Caco-2 (cell line): ENCODE measurements around the gene PTPN3. TPM values are rescaled to one million over a fixed set of nuclear protein-coding genes. Genes with fewer than 3 reads are reported as not detected.

ENCODE experiments used
- BruUV-seq: library from RNA; stranded (reverse); fragments of 400-500 nt; replicated peaks from 2 replicates; lab custom pipeline; 2021; lab: Mats Ljungman, UMichigan
- CTCF ChIA-PET: fragments of 300-600 bp; sonication (Branson Sonifier 250); formaldehyde crosslinking; loops from one replicate; lab custom pipeline; 2022; ENCODE audit warnings: antibody characterized with exemption; lab: Charles Lee
- POLR2A ChIA-PET: fragments of 300-600 bp; sonication (Branson Sonifier 250); formaldehyde crosslinking; loops from one replicate; lab custom pipeline; 2022; ENCODE audit warnings: antibody characterized with exemption; lab: Charles Lee
- DNase-seq, 2 experiments: peaks; one replicate each; pipeline versions ENCODE4 v3.0.0 to v3.0.0-alpha.2; 2020 to 2022
- H3K27me3 ChIP-seq: replicated peaks from 2 replicates; pipeline ENCODE4 v1.6.0; 2011; ENCODE audit warnings: low read length; ENCODE audit not compliant: control insufficient read depth, insufficient read depth
- H3K36me3 ChIP-seq: 2 replicates; pipeline ENCODE4 v1.5.1; 2011; ENCODE audit warnings: low read length; ENCODE audit not compliant: control insufficient read depth, insufficient read depth
- H3K4me1 ChIP-seq: fragments of 250-450 bp; sonication (Bioruptor Pico); 2 replicates; pipeline ENCODE4 v1.5.1; 2020; ENCODE audit warnings: mild to moderate bottlenecking
- H3K4me3 ChIP-seq: 2 replicates; pipeline ENCODE4 v1.5.1; 2011; ENCODE audit warnings: low read depth, mild to moderate bottlenecking, control low read depth, low read length
- H3K9me3 ChIP-seq: fragments of 250-450 bp; sonication (Bioruptor Pico); 2 replicates; pipeline ENCODE4 v1.5.1; 2020; ENCODE audit warnings: mild to moderate bottlenecking, moderate library complexity
- H3K27ac Mint-ChIP-seq: one replicate; pipeline ENCODE4 v1.8.0; 2022; ENCODE audit warnings: mixed read lengths; ENCODE audit not compliant: unreplicated experiment
- H3K27me3 Mint-ChIP-seq: one replicate; pipeline ENCODE4 v1.8.0; 2022; ENCODE audit warnings: mixed read lengths; ENCODE audit not compliant: insufficient read depth, unreplicated experiment
- H3K36me3 Mint-ChIP-seq: one replicate; pipeline ENCODE4 v1.8.0; 2022; ENCODE audit warnings: mild to moderate bottlenecking, mixed read lengths; ENCODE audit not compliant: insufficient read depth, unreplicated experiment
- H3K4me1 Mint-ChIP-seq: one replicate; pipeline ENCODE4 v1.8.0; 2022; ENCODE audit warnings: low read depth, mixed read lengths; ENCODE audit not compliant: unreplicated experiment
- H3K4me3 Mint-ChIP-seq: one replicate; pipeline ENCODE4 v1.8.0; 2022; ENCODE audit warnings: mild to moderate bottlenecking, moderate library complexity, mixed read lengths; ENCODE audit not compliant: unreplicated experiment
- H3K9me3 Mint-ChIP-seq: one replicate; pipeline ENCODE4 v1.8.0; 2022; ENCODE audit warnings: mixed read lengths; ENCODE audit not compliant: unreplicated experiment
- intact Hi-C: fragments of 100-400 bp; cut with micrococcal nuclease; formaldehyde crosslinking; loops from one replicate; pipeline ENCODE4 v1.10.0; 2022; ENCODE audit not compliant: unreplicated experiment
- total RNA-seq: library from RNA; stranded (reverse); gene quantifications from 2 replicates; pipeline ENCODE4 v1.2.3, GENCODE V29; 2022
- TF ChIP-seq, protein P1 (sequence below), 2 experiments: fragments of 200-600 bp in 1 of 2; IDR thresholded peaks; 1 replicate in 1 of 2; 2 replicates in 1 of 2; pipeline versions ENCODE4 v1.5.1 to v1.8.0; 2011 to 2022; ENCODE audit warnings: antibody characterized with exemption in 1 of 2, control low read depth in 1 of 2, inconsistent platforms in 1 of 2, low read depth in 1 of 2, low read length in 1 of 2, mild to moderate bottlenecking in 1 of 2, moderate library complexity in 1 of 2; ENCODE audit not compliant: insufficient read depth in 1 of 2, severe bottlenecking in 1 of 2, unreplicated experiment in 1 of 2

Gene PTPN3
- total RNA-seq, 1 experiment from 2014 or later: 12.4 TPM

DNA sequence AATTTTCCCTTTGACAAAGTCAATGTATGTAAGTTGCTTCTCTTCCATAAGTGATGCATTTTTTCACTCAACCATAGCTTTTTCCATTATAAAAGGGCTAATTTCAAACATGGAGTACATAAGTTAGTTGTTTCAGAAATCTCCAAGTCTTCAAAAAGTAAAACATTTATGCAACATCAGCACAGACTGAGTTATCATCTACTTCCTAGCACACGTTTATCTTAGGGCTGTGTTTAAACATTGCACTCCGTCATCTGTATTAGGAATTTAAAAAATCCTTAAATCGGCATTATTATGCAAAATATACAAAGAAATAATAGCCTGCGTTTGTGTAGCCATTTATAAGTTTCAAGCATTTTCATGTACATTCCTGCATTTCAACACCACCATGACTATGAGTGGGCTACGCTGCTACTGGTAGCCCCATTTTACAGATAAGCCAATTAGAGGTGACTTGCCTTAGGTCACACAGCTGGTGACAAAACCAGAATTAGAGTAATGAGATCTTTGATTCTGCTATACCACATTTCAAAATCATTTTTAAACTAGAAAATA lies 43.4 kb downstream of the PTPN3 start:
- CTCF ChIA-PET: no interaction called here
- Histone ChIP-seq H3K36me3 (no peaks in the 10 kb centered on the region), H3K4me3 (no peak overlapping the region), H3K27me3 (no peaks in the 10 kb centered on the region), H3K9me3 (no peaks in the 10 kb centered on the region), H3K4me1 (peaks cover 24% of the 10 kb centered on the region)
- Mint-ChIP-seq H3K27me3 (no peaks in the 10 kb centered on the region), H3K27ac (no peak overlapping the region), H3K36me3 (peaks cover 7% of the 10 kb centered on the region), H3K4me3 (no peak overlapping the region), H3K9me3 (no peaks in the 10 kb centered on the region), H3K4me1 (peaks cover 29% of the 10 kb centered on the region)
- TF ChIP-seq, protein P1, sequence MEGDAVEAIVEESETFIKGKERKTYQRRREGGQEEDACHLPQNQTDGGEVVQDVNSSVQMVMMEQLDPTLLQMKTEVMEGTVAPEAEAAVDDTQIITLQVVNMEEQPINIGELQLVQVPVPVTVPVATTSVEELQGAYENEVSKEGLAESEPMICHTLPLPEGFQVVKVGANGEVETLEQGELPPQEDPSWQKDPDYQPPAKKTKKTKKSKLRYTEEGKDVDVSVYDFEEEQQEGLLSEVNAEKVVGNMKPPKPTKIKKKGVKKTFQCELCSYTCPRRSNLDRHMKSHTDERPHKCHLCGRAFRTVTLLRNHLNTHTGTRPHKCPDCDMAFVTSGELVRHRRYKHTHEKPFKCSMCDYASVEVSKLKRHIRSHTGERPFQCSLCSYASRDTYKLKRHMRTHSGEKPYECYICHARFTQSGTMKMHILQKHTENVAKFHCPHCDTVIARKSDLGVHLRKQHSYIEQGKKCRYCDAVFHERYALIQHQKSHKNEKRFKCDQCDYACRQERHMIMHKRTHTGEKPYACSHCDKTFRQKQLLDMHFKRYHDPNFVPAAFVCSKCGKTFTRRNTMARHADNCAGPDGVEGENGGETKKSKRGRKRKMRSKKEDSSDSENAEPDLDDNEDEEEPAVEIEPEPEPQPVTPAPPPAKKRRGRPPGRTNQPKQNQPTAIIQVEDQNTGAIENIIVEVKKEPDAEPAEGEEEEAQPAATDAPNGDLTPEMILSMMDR (IDR thresholded peaks at IDR 0.05; ENCODE audit: insufficient read depth in 1 of 2, low read depth in 1 of 2, low read length in 1 of 2, severe bottlenecking in 1 of 2, unreplicated experiment in 1 of 2): no peak
- POLR2A ChIA-PET: no interaction called here
- no peak for DNase-seq
- intact Hi-C loops: no loop called here
- BruUV-seq: no TSS peak

DNA sequence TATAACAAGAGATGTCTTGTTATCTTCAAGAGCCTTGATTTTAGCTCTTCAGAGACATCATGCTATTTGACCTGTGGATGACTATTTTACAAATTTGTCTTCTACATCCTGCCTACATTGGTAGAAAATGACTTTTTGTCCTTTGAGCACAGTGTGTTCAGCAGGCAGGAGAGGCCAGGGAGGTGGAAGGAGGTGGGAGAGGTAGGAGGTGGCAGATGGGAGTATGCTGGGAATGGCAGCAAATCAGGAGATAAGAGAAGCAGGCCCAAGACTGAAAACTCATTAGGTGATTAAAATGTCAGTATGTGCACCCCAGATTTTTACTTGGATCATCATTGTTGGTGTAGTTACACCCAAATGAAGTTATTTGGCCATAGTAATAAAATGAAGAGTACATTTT lies 44.1 kb downstream of the PTPN3 start:
- no peak for DNase-seq
- Histone ChIP-seq H3K9me3 (no peaks in the 10 kb centered on the region), H3K4me3 (no peak overlapping the region), H3K36me3 (no peaks in the 10 kb centered on the region; the same call in 1 of the 2 replicates), H3K27me3 (no peaks in the 10 kb centered on the region), H3K4me1 (peaks cover 24% of the 10 kb centered on the region)
- Mint-ChIP-seq H3K4me1 (peaks cover 29% of the 10 kb centered on the region), H3K36me3 (peaks cover 7% of the 10 kb centered on the region), H3K27ac (peak overlapping the region; percentile 84), H3K4me3 (no peak overlapping the region), H3K27me3 (no peaks in the 10 kb centered on the region), H3K9me3 (no peaks in the 10 kb centered on the region)
- ChIA-PET POLR2A (no interaction called here), CTCF (interaction anchor here (0.9 to 2.4 kb wide), 3 partner anchors 13 to 44 kb away, joined by 3 to 17 read pairs (median 11); no protein-coding TSS in a partner anchor)
- TF ChIP-seq, protein P1 (IDR thresholded peaks at IDR 0.05; ENCODE audit: insufficient read depth in 1 of 2, low read depth in 1 of 2, low read length in 1 of 2, severe bottlenecking in 1 of 2, unreplicated experiment in 1 of 2): no peak
- intact Hi-C loops: no loop called here
- BruUV-seq: no TSS peak

- H3K9me3 ChIP-seq: no peaks in the 10 kb centered on the region
- Mint-ChIP-seq H3K9me3 (no peaks in the 10 kb centered on the region), H3K4me3 (peak overlapping the region; percentile 3), H3K36me3 (peaks cover 7% of the 10 kb centered on the region), H3K27me3 (no peaks in the 10 kb centered on the region), H3K27ac (peak overlapping the region; percentile 84), H3K4me1 (peaks cover 29% of the 10 kb centered on the region)
- peak; percentile 57 to 65 for DNase-seq
- H3K4me3 ChIP-seq: no peak overlapping the region
- no TSS peak for BruUV-seq
- intact Hi-C loops: loop anchor here (1.0 to 2.0 kb wide), 2 partner anchors 16 to 53 kb away; no protein-coding TSS in a partner anchor
- TF ChIP-seq, protein P1 (IDR thresholded peaks at IDR 0.05; ENCODE audit: insufficient read depth in 1 of 2, low read depth in 1 of 2, low read length in 1 of 2, severe bottlenecking in 1 of 2, unreplicated experiment in 1 of 2): no peak
- peaks cover 24% of the 10 kb centered on the region for H3K4me1 ChIP-seq
- no peaks in the 10 kb centered on the region; the same call in 1 of the 2 replicates for H3K36me3 ChIP-seq
- POLR2A ChIA-PET: no interaction called here
- no peaks in the 10 kb centered on the region for H3K27me3 ChIP-seq
- CTCF ChIA-PET: interaction anchor here (0.7 to 2.4 kb wide), 4 partner anchors 12 to 70 kb away, joined by 3 to 17 read pairs (median 7); no protein-coding TSS in a partner anchor
These were observed 44.8 kb downstream of the PTPN3 start for GRCh38 chr9:109453210-109453842.
